K562 (cell line): ENCODE data around the gene CXCL16. TPM values are rescaled to one million over a fixed set of nuclear protein-coding genes. Genes with fewer than 3 reads are reported as not detected.

Experiments
- ATF3 ChIP-seq, 2 experiments: fragments of 450-650 bp in 1 of 2; sonication (generic) in 1 of 2; formaldehyde crosslinking in 1 of 2; IDR thresholded peaks in 1 of 2; conservative IDR thresholded peaks in 1 of 2; 2 replicates each; pipeline versions ENCODE4 v1.6.1 to v1.8.1; 2016 to 2023; ENCODE audit warnings: mild to moderate bottlenecking in 2 of 2, moderate library complexity in 2 of 2, inconsistent platforms in 1 of 2, missing genetic modification reagents in 1 of 2
- BCL6 ChIP-seq: fragments of 250-450 bp; sonication (Bioruptor Pico); IDR thresholded peaks from 2 replicates; pipeline ENCODE4 v1.4.0; 2020
- BHLHE40 ChIP-seq: IDR thresholded peaks from 2 replicates; pipeline ENCODE4 v1.6.1; 2011; ENCODE audit warnings: low read length, improper control_type of control experiment
- CREM ChIP-seq: IDR thresholded peaks from 2 replicates; pipeline ENCODE4 v1.6.1; 2014; ENCODE audit warnings: antibody characterized with exemption, low read depth
- DPF2 ChIP-seq: fragments of 450-650 bp; IDR thresholded peaks from 2 replicates; pipeline ENCODE4 v1.6.1; 2016
- EHMT2 ChIP-seq: fragments of 450-650 bp; IDR thresholded peaks from 2 replicates; pipeline ENCODE4 v1.6.1; 2018; ENCODE audit warnings: antibody characterized with exemption
- ETV1 ChIP-seq: fragments of 450-650 bp; conservative IDR thresholded peaks from 2 replicates; pipeline ENCODE4 v1.6.1; 2016; ENCODE audit warnings: missing genetic modification characterization, control low read depth, low read depth, missing compliant biosample characterization
- FOSL1 ChIP-seq: fragments of 200-800 bp; sonication (Bioruptor generic); conservative IDR thresholded peaks from 2 replicates; pipeline ENCODE4 v1.6.1; 2016; ENCODE audit warnings: missing genetic modification characterization, missing compliant biosample characterization
- FOXK2 ChIP-seq, 2 experiments: fragments of 450-650 bp; IDR thresholded peaks in 1 of 2; conservative IDR thresholded peaks in 1 of 2; 2 replicates each; pipeline ENCODE4 v1.6.1; 2016; ENCODE audit warnings: low read depth in 2 of 2, mild to moderate bottlenecking in 1 of 2
- HDAC1 ChIP-seq, 2 experiments: fragments of 450-650 bp; IDR thresholded peaks; 2 replicates each; pipeline ENCODE4 v1.6.1; 2016 to 2017; ENCODE audit warnings: inconsistent platforms in 1 of 2, mild to moderate bottlenecking in 1 of 2, moderate library complexity in 1 of 2
- JUND ChIP-seq, 2 experiments: IDR thresholded peaks; 2 replicates in 1 of 2; 3 replicates in 1 of 2; pipeline ENCODE4 v1.6.1; 2011; ENCODE audit warnings: borderline replicate concordance in 2 of 2, low read depth in 2 of 2, low read length in 2 of 2, improper control_type of control experiment in 1 of 2, missing biosample characterization in 1 of 2, missing genetic modification characterization in 1 of 2, missing genetic modification reagents in 1 of 2
- MEIS2 ChIP-seq: fragments of 450-650 bp; IDR thresholded peaks from 2 replicates; pipeline ENCODE4 v1.6.1; 2014; ENCODE audit warnings: mild to moderate bottlenecking; ENCODE audit not compliant: partially characterized antibody
- NELFE ChIP-seq: IDR thresholded peaks from 2 replicates; pipeline ENCODE4 v1.6.1; 2011; ENCODE audit warnings: mild to moderate bottlenecking; ENCODE audit not compliant: insufficient read depth, insufficient read length
- NR2C2 ChIP-seq, 2 experiments: fragments of 200-800 bp in 1 of 2; sonication (Bioruptor generic) in 1 of 2; sonication (generic) in 1 of 2; formaldehyde crosslinking in 1 of 2; IDR thresholded peaks; 2 replicates each; pipeline versions ENCODE4 v1.6.1 to v1.8.0; 2016 to 2022; ENCODE audit warnings: mild to moderate bottlenecking in 1 of 2, missing compliant biosample characterization in 1 of 2, missing genetic modification characterization in 1 of 2, missing genetic modification reagents in 1 of 2
- PHB2 ChIP-seq: fragments of 450-650 bp; IDR thresholded peaks from 2 replicates; pipeline ENCODE4 v1.6.1; 2017; ENCODE audit warnings: low read depth
- PRMT5 ChIP-seq: sonication (generic); formaldehyde crosslinking; IDR thresholded peaks from 2 replicates; pipeline ENCODE4 v1.5.0; 2020; ENCODE audit warnings: missing genetic modification reagents
- SNAPC5 ChIP-seq: fragments of 250-450 bp; sonication (Bioruptor Pico); IDR thresholded peaks from 2 replicates; pipeline ENCODE4 v1.8.0; 2021; ENCODE audit warnings: moderate library complexity, mild to moderate bottlenecking, inconsistent platforms
- TCF15 ChIP-seq: fragments of 250-450 bp; sonication (Bioruptor Pico); IDR thresholded peaks from 2 replicates; pipeline ENCODE4 v1.8.0; 2022; ENCODE audit warnings: moderate library complexity, mild to moderate bottlenecking, inconsistent platforms
- TFAP4 ChIP-seq: sonication (generic); formaldehyde crosslinking; IDR thresholded peaks from 2 replicates; pipeline ENCODE4 v1.8.0; 2022; ENCODE audit warnings: missing genetic modification reagents, mild to moderate bottlenecking, moderate library complexity, borderline replicate concordance
- TRIM25 ChIP-seq: fragments of 450-650 bp; IDR thresholded peaks from 2 replicates; pipeline ENCODE4 v1.7.0; 2016; ENCODE audit warnings: borderline replicate concordance
- ZBTB8A ChIP-seq: fragments of 450-650 bp; IDR thresholded peaks from 2 replicates; pipeline ENCODE4 v1.6.1; 2018; ENCODE audit warnings: mild to moderate bottlenecking, moderate library complexity; ENCODE audit not compliant: partially characterized antibody
- ZEB2 ChIP-seq: fragments of 450-650 bp; IDR thresholded peaks from 2 replicates; pipeline ENCODE4 v1.6.1; 2016
- polyA plus RNA-seq, 8 experiments: library from polyadenylated mRNA; depleted of rRNA in 4 of 8; stranded (reverse) in 5 of 8; unstranded in 3 of 8; fragments of >200 nt; fragmentation: Nextera tagmentation in 2 of 8; fragmentation: Illumina TruSeq in 1 of 8; extraction: Ambion mirVana in 2 of 8; extraction: Trizol in 1 of 8; gene quantifications; 2 replicates each; pipeline versions ENCODE4 v1.2.1 to v1.2.3, GENCODE V29; 2011 to 2014; ENCODE audit warnings: inconsistent platforms in 1 of 8, missing spikeins in 1 of 8
- total RNA-seq, 7 experiments: library from RNA; depleted of rRNA in 6 of 7; stranded (reverse); fragments of >200 nt in 6 of 7; fragmentation: Illumina TruSeq in 2 of 7; extraction: Trizol in 2 of 7; gene quantifications; 2 replicates each; pipeline versions ENCODE4 v1.2.1 to v1.2.3, GENCODE V29; 2011 to 2021; ENCODE audit warnings: low replicate concordance in 1 of 7

The CXCL16 gene
- total and polyA plus RNA-seq, 9 of the 15 experiments (the other 6 are each of a cell fraction or from before 2014, with no cell fraction given), result 0.05 to 0.68 (median 0.22) TPM; not detected in 2

- no peak for TF ChIP-seq TCF15 (CRISPR knock-in tag)
- peak; percentile 10; the same call in 1 of the 2 replicates for TF ChIP-seq BHLHE40
- TF ChIP-seq DPF2, result peak; percentile 56
- TF ChIP-seq NR2C2 (CRISPR knock-in tag; IDR thresholded peaks at IDR 0.05), result no peak
- peak; percentile 77 for TF ChIP-seq NR2C2 (tag; IDR thresholded peaks at IDR 0.05)
- no peak for TF ChIP-seq PHB2
- 0 out of 2 replicates have a peak, but pooled peaks have one; percentile 22 for TF ChIP-seq CREM
- peak; percentile 38 to 46; a peak in 1 of 4 replicates for TF ChIP-seq FOXK2 (conservative IDR thresholded peaks at IDR 0.05 in 1 of 2, IDR thresholded peaks at IDR 0.05 in 1 of 2; ENCODE audit: low read depth in 2 of 2)
- peak; percentile 42 for TF ChIP-seq MEIS2
- 0 out of 2 replicates have a peak, but pooled peaks have one; percentile 24 for TF ChIP-seq ZEB2
- TF ChIP-seq FOSL1 (tag), result peak; percentile 41; the same call in 1 of the 2 replicates
- no peak for TF ChIP-seq SNAPC5
- TF ChIP-seq TFAP4, result no peak
- peak; percentile 66 for TF ChIP-seq ETV1 (tag)
- TF ChIP-seq ATF3 (IDR thresholded peaks at IDR 0.05), result peak; percentile 29; the same call in 1 of the 2 replicates
- TF ChIP-seq ATF3 (CRISPR knock-in tag; conservative IDR thresholded peaks at IDR 0.05), result no peak
- TF ChIP-seq TRIM25, result no peak
- TF ChIP-seq NELFE, result no peak
- no peak for TF ChIP-seq PRMT5 (CRISPR knock-in tag)
- TF ChIP-seq BCL6 (CRISPR knock-in tag), result no peak
- peak; percentile 25; the same call in 1 of the 2 replicates for TF ChIP-seq JUND (IDR thresholded peaks at IDR 0.05; ENCODE audit: borderline replicate concordance, low read depth, low read length)
- TF ChIP-seq JUND (tag; IDR thresholded peaks at IDR 0.05; ENCODE audit: borderline replicate concordance, low read depth, low read length), result 0 out of 3 replicates have a peak, but pooled peaks have one; percentile 11
- TF ChIP-seq ZBTB8A, result no peak
- TF ChIP-seq EHMT2, result peak; percentile 78; the same call in 1 of the 2 replicates
- peak in 1 of 2 experiments; percentile 71; a peak in 2 of 4 replicates for TF ChIP-seq HDAC1 (IDR thresholded peaks at IDR 0.05)
Measured at GRCh38 chr17:4735876-4736651, 3.7 kb downstream of the CXCL16 start (continued).
